HCT116 (cell line): ENCODE measurements around the gene ANKRD13B. TPM values are rescaled to one million over a fixed set of nuclear protein-coding genes. Genes with fewer than 3 reads are reported as not detected.
A peak's percentile ranks its signal among the peaks of the same experiment; 100 is the strongest.

ENCODE experiments used
- ATAC-seq: fragments of 200-7000 bp; cut with Tn5 transposase; 2 replicates; pipeline ENCODE4 v1.9.1; 2020; ENCODE audit warnings: mild to moderate bottlenecking, moderate library complexity
- BruUV-seq: library from RNA; stranded (reverse); fragments of 400-500 nt; replicated peaks from 2 replicates; lab custom pipeline; 2021; lab: Mats Ljungman, UMichigan
- CTCF ChIA-PET: fragments of 300-600 bp; sonication (Branson Sonifier 250); formaldehyde crosslinking; loops from one replicate; lab custom pipeline; 2021; ENCODE audit warnings: antibody characterized with exemption; lab: Charles Lee
- POLR2A ChIA-PET: fragments of 300-600, 350-600 bp; sonication (Branson Sonifier 250); formaldehyde crosslinking; loops from one replicate; lab custom pipeline; 2021; ENCODE audit warnings: antibody characterized with exemption; lab: Charles Lee
- RAD21 ChIA-PET, 2 experiments: fragments of 300-600 bp; sonication (Branson Sonifier 250); formaldehyde crosslinking; loops; one replicate each; lab custom pipeline; 2023; ENCODE audit warnings: low total read pairs in 2 of 2; ENCODE audit not compliant: uncharacterized antibody in 2 of 2, unreplicated experiment in 2 of 2, low non-redundant PET in 1 of 2; lab: Charles Lee
- DNase-seq: peaks from one replicate; pipeline ENCODE4 v3.0.0-alpha.2; 2010; ENCODE audit warnings: low read depth, low spot score
- H2AFZ ChIP-seq: fragments of 200-600 bp; shearing (Covaris generic), sonication (generic); 2 replicates; pipeline ENCODE4 v1.6.1; 2017; ENCODE audit warnings: low read depth, mixed run types, mixed read lengths, antibody characterized with exemption, low read length; ENCODE audit not compliant: poor library complexity, severe bottlenecking
- H3K27ac ChIP-seq: 2 replicates; pipeline ENCODE4 v1.5.1; 2012; ENCODE audit warnings: low read depth, low read length
- H3K27me3 ChIP-seq: fragments of 200-600 bp; sonication (generic); 2 replicates; pipeline ENCODE4 v1.6.1; 2016; ENCODE audit warnings: mixed run types, low read length, mixed read lengths; ENCODE audit not compliant: insufficient read depth
- H3K36me3 ChIP-seq, 2 experiments: fragments of 200-500 bp in 1 of 2; fragments of 200-600 bp in 1 of 2; sonication (Bioruptor generic) in 1 of 2; sonication (generic) in 1 of 2; 2 replicates each; pipeline versions ENCODE4 v1.5.1 to v1.6.1; 2014 to 2016; ENCODE audit warnings: low read length in 2 of 2, inconsistent platforms in 1 of 2, mixed read lengths in 1 of 2, mixed run types in 1 of 2; ENCODE audit not compliant: insufficient read depth in 2 of 2, control insufficient read depth in 1 of 2
- H3K4me1 ChIP-seq, 2 experiments: fragments of 200-600 bp in 1 of 2; sonication (generic) in 1 of 2; 2 replicates each; pipeline versions ENCODE4 v1.5.1 to v1.6.1; 2012 to 2017; ENCODE audit warnings: low read length in 2 of 2, inconsistent platforms in 1 of 2, mild to moderate bottlenecking in 1 of 2, mixed read lengths in 1 of 2, mixed run types in 1 of 2, moderate library complexity in 1 of 2; ENCODE audit not compliant: insufficient read depth in 2 of 2, control insufficient read depth in 1 of 2
- H3K4me2 ChIP-seq: fragments of 200-600 bp; sonication (generic); 2 replicates; pipeline ENCODE4 v1.6.1; 2017; ENCODE audit warnings: mixed run types, low read length, mixed read lengths
- H3K4me3 ChIP-seq, 2 experiments: fragments of 200-600 bp in 1 of 2; sonication (generic) in 1 of 2; replicated peaks in 1 of 2; 2 replicates each; pipeline ENCODE4 v1.5.1; 2011 to 2016; ENCODE audit warnings: low read length in 2 of 2, control low read depth in 1 of 2, low read depth in 1 of 2, mild to moderate bottlenecking in 1 of 2, mixed read lengths in 1 of 2, mixed run types in 1 of 2
- H3K79me2 ChIP-seq: fragments of 200-600 bp; sonication (generic); 2 replicates; pipeline ENCODE4 v1.6.1; 2017; ENCODE audit warnings: mild to moderate bottlenecking, mixed run types, low read length, moderate library complexity, mixed read lengths; ENCODE audit not compliant: insufficient read depth
- H3K9ac ChIP-seq: fragments of 200-600 bp; sonication (generic); 2 replicates; pipeline ENCODE4 v1.6.1; 2016; ENCODE audit warnings: low read length, mixed read lengths
- H3K9me2 ChIP-seq: fragments of 200-600 bp; sonication (generic), shearing (Covaris generic); 2 replicates; pipeline ENCODE4 v1.6.1; 2017; ENCODE audit warnings: mixed run types, mild to moderate bottlenecking, moderate library complexity; ENCODE audit not compliant: insufficient read depth
- H3K9me3 ChIP-seq, 2 experiments: fragments of 200-500 bp in 1 of 2; fragments of 200-600 bp in 1 of 2; sonication (Bioruptor generic) in 1 of 2; sonication (generic) in 1 of 2; 2 replicates each; pipeline ENCODE4 v1.6.1; 2014 to 2017; ENCODE audit warnings: low read length in 2 of 2, mixed read lengths in 2 of 2, inconsistent platforms in 1 of 2, low read depth in 1 of 2, mild to moderate bottlenecking in 1 of 2, mixed run types in 1 of 2, moderate library complexity in 1 of 2; ENCODE audit not compliant: control insufficient read depth in 1 of 2, insufficient read depth in 1 of 2
- H4K20me1 ChIP-seq: fragments of 200-600 bp; sonication (generic), shearing (Covaris generic); 2 replicates; pipeline ENCODE4 v1.6.1; 2017; ENCODE audit warnings: mixed run types, mild to moderate bottlenecking, moderate library complexity; ENCODE audit not compliant: insufficient read depth
- ATF3 ChIP-seq: IDR thresholded peaks from 2 replicates; pipeline ENCODE4 v1.6.1; 2012
- CBX3 ChIP-seq: IDR thresholded peaks from 2 replicates; pipeline ENCODE4 v1.6.1; 2012; ENCODE audit warnings: low read depth
- CEBPB ChIP-seq: IDR thresholded peaks from 2 replicates; pipeline ENCODE4 v1.6.1; 2012; ENCODE audit warnings: low read depth
- EGR1 ChIP-seq: IDR thresholded peaks from 2 replicates; pipeline ENCODE4 v1.6.1; 2012; ENCODE audit warnings: low read depth
- ELF1 ChIP-seq: IDR thresholded peaks from 2 replicates; pipeline ENCODE4 v1.6.1; 2012; ENCODE audit warnings: low read depth, borderline replicate concordance
- EZH2 ChIP-seq: fragments of 200-600 bp; sonication (generic); IDR thresholded peaks from 2 replicates; pipeline ENCODE4 v1.6.1; 2017; ENCODE audit warnings: antibody characterized with exemption, mixed run types
- EZH2phosphoT487 ChIP-seq: fragments of 200-600 bp; IDR thresholded peaks from 2 replicates; pipeline ENCODE4 v1.6.1; 2018; ENCODE audit warnings: antibody characterized with exemption, borderline replicate concordance
- FOSL1 ChIP-seq: IDR thresholded peaks from 2 replicates; pipeline ENCODE4 v1.6.1; 2012; ENCODE audit warnings: low read depth
- MAX ChIP-seq: IDR thresholded peaks from 2 replicates; pipeline ENCODE4 v1.6.1; 2012
- POLR2A ChIP-seq: IDR thresholded peaks from 2 replicates; pipeline ENCODE4 v1.7.0; 2011; ENCODE audit warnings: borderline replicate concordance; ENCODE audit not compliant: insufficient read depth, insufficient read length; ENCODE audit errors: extremely low read depth
- POLR2AphosphoS5 ChIP-seq: IDR thresholded peaks from 2 replicates; pipeline ENCODE4 v1.6.1; 2011; ENCODE audit warnings: mild to moderate bottlenecking, low read depth, low read length, moderate library complexity
- REST ChIP-seq: IDR thresholded peaks from 2 replicates; pipeline ENCODE4 v1.6.1; 2012; ENCODE audit warnings: low read depth
- SIN3A ChIP-seq: IDR thresholded peaks from 2 replicates; pipeline ENCODE4 v1.6.1; 2012; ENCODE audit warnings: low read depth
- SP1 ChIP-seq: IDR thresholded peaks from 2 replicates; pipeline ENCODE4 v1.6.1; 2012; ENCODE audit warnings: low read depth
- TCF7L2 ChIP-seq: IDR thresholded peaks from 2 replicates; pipeline ENCODE4 v1.7.0; 2011; ENCODE audit warnings: borderline replicate concordance, inconsistent platforms; ENCODE audit not compliant: insufficient read depth, insufficient read length; ENCODE audit errors: extremely low read depth
- YY1 ChIP-seq: IDR thresholded peaks from 2 replicates; pipeline ENCODE4 v1.6.1; 2011; ENCODE audit warnings: low read length, low read depth, moderate library complexity, mild to moderate bottlenecking; ENCODE audit not compliant: insufficient replicate concordance; ENCODE audit errors: extremely low read depth
- ZNF274 ChIP-seq: fragments of 200-500 bp; sonication (Bioruptor generic); IDR thresholded peaks from 2 replicates; pipeline ENCODE4 v1.6.1; 2014; ENCODE audit warnings: mild to moderate bottlenecking, low read depth, low read length, inconsistent platforms
- intact Hi-C: fragments of 100-400 bp; cut with micrococcal nuclease; formaldehyde crosslinking; loops from 2 replicates; pipeline ENCODE4 v1.10.0; 2022
- total RNA-seq: library from RNA; stranded (reverse); gene quantifications from one replicate; pipeline ENCODE4 v1.2.1, GENCODE V29; 2021; ENCODE audit not compliant: unreplicated experiment

The ANKRD13B gene
- total RNA-seq, 1 experiment from 2014 or later = 27.4 TPM

GRCh38 chr17:29590411-29591145 is 2.4 kb upstream of the ANKRD13B start:
- peak; percentile 13 for DNase-seq
- intact Hi-C loops = loop anchor here (1.0 to 10.0 kb wide), 2 partner anchors 220 to 446 kb away; no protein-coding TSS in a partner anchor
- no peaks in the 10 kb centered on the region for H3K27me3 ChIP-seq
- TF ChIP-seq CBX3 (no peak), TCF7L2 (no peak), POLR2A (no peak), SIN3A (0 out of 2 replicates have a peak, but pooled peaks have one; percentile 38), ZNF274 (no peak), POLR2AphosphoS5 (peak; percentile 44; the same call in 1 of the 2 replicates), EZH2phosphoT487 (no peak), YY1 (no peak), ELF1 (no peak), REST (no peak), FOSL1 (no peak), ATF3 (no peak), CEBPB (no peak), EZH2 (no peak), MAX (peak; percentile 76), SP1 (no peak), EGR1 (peak; percentile 60)
- TF ChIP-seq, all 23 proteins: peak for 4
- ChIA-PET POLR2A (interaction anchor here (0.7 to 1.0 kb wide), 2 partner anchors 24 to 221 kb away, joined by 3 read pairs; partner anchors contain the start of gene ABHD15), CTCF (interaction anchor here (0.6 to 3.4 kb wide), 10 partner anchors 11 to 467 kb away, joined by 3 to 57 read pairs (median 10); partner anchors contain the start of genes ABHD15 and TP53I13), RAD21 (no interaction called here)
- peak overlapping the region; percentile 74 for H2AFZ ChIP-seq
- H3K9ac ChIP-seq = peak overlapping the region; percentile 84
- H3K79me2 ChIP-seq = peaks cover 55% of the 10 kb centered on the region
- peak; percentile 7 for ATAC-seq
- BruUV-seq = no TSS peak
- H3K4me2 ChIP-seq = peak overlapping the region; percentile 91
- H3K4me1 ChIP-seq = peaks cover 36 to 70% of the 10 kb centered on the region in 2 experiments
- H3K9me2 ChIP-seq = no peaks in the 10 kb centered on the region
- H3K36me3 ChIP-seq = no peaks in the 10 kb centered on the region
- H3K4me3 ChIP-seq = peak overlapping the region; percentile 66
- H3K27ac ChIP-seq = peak overlapping the region; percentile 94
- no peaks in the 10 kb centered on the region for H4K20me1 ChIP-seq
- H3K9me3 ChIP-seq = no peaks in the 10 kb centered on the region
